ENCODE data around the gene LRRC27.

- TF ChIP-seq EZH2 (IDR thresholded peaks at IDR 0.05; ENCODE audit: insufficient read depth, poor library complexity, severe bottlenecking) (no peak), EZH2phosphoT487 (IDR thresholded peaks at IDR 0.05; ENCODE audit: insufficient read depth, low read depth) (no peak)
Measured at GRCh38 chr10:132411561-132412253, 79.7 kb downstream of the LRRC27 start.
